Calu3 (cell line): ENCODE results near the gene HCRT. TPM values are rescaled to one million over a fixed set of nuclear protein-coding genes. Genes with fewer than 3 reads are reported as not detected.

Source experiments
- BruUV-seq: library from RNA; stranded (reverse); fragments of 400-500 nt; replicated peaks from 2 replicates; lab custom pipeline; 2021; lab: Mats Ljungman, UMichigan
- CTCF ChIA-PET: fragments of 300-600 bp; sonication (Branson Sonifier 250); formaldehyde crosslinking; loops from one replicate; lab custom pipeline; 2022; ENCODE audit warnings: antibody characterized with exemption; lab: Charles Lee
- DNase-seq: peaks from one replicate; pipeline ENCODE4 v3.0.0; 2022
- H3K27ac Mint-ChIP-seq: one replicate; pipeline ENCODE4 v1.8.0; 2022; ENCODE audit warnings: mixed read lengths; ENCODE audit not compliant: unreplicated experiment
- H3K27me3 Mint-ChIP-seq: one replicate; pipeline ENCODE4 v1.8.0; 2022; ENCODE audit warnings: mixed read lengths; ENCODE audit not compliant: unreplicated experiment
- H3K36me3 Mint-ChIP-seq: one replicate; pipeline ENCODE4 v1.8.0; 2022; ENCODE audit warnings: mild to moderate bottlenecking, moderate library complexity, mixed read lengths; ENCODE audit not compliant: insufficient read depth, unreplicated experiment
- H3K4me1 Mint-ChIP-seq: one replicate; pipeline ENCODE4 v1.8.0; 2022; ENCODE audit warnings: mild to moderate bottlenecking, low read depth, mixed read lengths; ENCODE audit not compliant: unreplicated experiment
- H3K4me3 Mint-ChIP-seq: one replicate; pipeline ENCODE4 v1.8.0; 2022; ENCODE audit warnings: mild to moderate bottlenecking, low read depth, moderate library complexity, mixed read lengths; ENCODE audit not compliant: unreplicated experiment
- H3K9me3 Mint-ChIP-seq: one replicate; pipeline ENCODE4 v1.8.0; 2022; ENCODE audit warnings: low read depth, mixed read lengths; ENCODE audit not compliant: unreplicated experiment
- intact Hi-C: fragments of 100-400 bp; cut with micrococcal nuclease; formaldehyde crosslinking; loops from one replicate; pipeline ENCODE4 v1.10.0; 2022; ENCODE audit not compliant: unreplicated experiment
- total RNA-seq: library from RNA; stranded (reverse); gene quantifications from 2 replicates; pipeline ENCODE4 v1.2.3, GENCODE V29; 2022
- TF ChIP-seq, protein P1 (sequence below): fragments of 200-600 bp; IDR thresholded peaks from one replicate; pipeline ENCODE4 v1.8.0; 2022; ENCODE audit warnings: antibody characterized with exemption; ENCODE audit not compliant: unreplicated experiment

Gene HCRT
- total RNA-seq, 1 experiment from 2014 or later = not detected

DNA sequence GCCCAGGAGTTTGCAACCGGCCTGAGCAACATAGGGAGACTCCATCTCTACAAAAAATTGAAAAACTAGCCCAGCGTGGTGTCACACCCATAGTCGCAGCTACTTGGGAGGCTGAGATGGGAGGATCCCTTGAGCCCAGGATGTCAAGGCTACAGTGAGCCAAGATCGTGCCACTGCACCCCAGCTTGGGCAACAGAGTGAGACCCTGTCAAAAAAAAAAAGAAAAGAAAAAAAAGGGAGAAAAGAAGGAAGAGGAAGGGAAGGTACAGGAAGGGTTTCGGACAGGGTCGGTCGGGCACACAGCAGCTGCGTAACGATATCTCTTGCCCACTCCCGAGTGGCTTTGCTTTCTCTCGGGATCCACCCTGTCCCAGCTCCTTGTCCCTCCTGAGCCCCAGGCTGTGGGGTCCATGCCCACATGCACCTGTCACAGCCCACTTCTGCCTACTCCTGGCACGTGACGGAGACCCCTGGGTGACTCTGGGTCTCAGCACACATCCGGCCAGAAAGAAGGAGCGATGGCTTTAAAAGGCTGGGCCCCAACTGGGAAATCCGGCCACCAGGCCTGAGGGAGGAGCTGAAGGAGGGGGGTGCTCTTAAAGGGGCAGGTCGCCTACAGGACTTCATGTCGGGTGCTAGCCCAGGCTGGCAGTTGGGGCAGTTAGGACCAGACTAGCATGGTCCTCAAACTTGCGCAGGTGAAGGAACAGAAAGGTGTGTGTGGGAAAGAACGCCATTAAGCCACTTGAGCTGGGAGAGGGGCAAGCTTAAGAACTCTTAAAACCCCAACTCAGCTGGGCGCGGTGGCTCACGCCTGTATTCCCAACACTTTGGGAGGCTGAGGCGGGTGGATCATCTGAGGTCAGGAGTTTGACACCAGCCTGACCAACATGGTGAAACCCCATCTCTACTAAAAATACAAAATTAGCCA is 9.0 kb upstream of the HCRT start, which contains the start of gene GHDC:
TSS of gene GHDC (minus strand) at position 526 of the 931 bp plus-strand sequence. CDS start 913 bp downstream, outside the sequence.
- TF ChIP-seq, protein P1, sequence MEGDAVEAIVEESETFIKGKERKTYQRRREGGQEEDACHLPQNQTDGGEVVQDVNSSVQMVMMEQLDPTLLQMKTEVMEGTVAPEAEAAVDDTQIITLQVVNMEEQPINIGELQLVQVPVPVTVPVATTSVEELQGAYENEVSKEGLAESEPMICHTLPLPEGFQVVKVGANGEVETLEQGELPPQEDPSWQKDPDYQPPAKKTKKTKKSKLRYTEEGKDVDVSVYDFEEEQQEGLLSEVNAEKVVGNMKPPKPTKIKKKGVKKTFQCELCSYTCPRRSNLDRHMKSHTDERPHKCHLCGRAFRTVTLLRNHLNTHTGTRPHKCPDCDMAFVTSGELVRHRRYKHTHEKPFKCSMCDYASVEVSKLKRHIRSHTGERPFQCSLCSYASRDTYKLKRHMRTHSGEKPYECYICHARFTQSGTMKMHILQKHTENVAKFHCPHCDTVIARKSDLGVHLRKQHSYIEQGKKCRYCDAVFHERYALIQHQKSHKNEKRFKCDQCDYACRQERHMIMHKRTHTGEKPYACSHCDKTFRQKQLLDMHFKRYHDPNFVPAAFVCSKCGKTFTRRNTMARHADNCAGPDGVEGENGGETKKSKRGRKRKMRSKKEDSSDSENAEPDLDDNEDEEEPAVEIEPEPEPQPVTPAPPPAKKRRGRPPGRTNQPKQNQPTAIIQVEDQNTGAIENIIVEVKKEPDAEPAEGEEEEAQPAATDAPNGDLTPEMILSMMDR = no peak
- peak within 1 kb of the TSS; percentile 61 for H3K27ac Mint-ChIP-seq
- intact Hi-C loops = no loop called here
- CTCF ChIA-PET = interaction anchor here (0.6 to 1.7 kb wide), 11 partner anchors 10 to 908 kb away, joined by 3 to 9 read pairs (median 3); no protein-coding TSS in a partner anchor
- H3K36me3 Mint-ChIP-seq = peaks cover 27% of the 10 kb centered on the region
- BruUV-seq = TSS peak; percentile 31
- peak; percentile 88 for DNase-seq
- peaks cover 13% of the 10 kb centered on the region for H3K4me1 Mint-ChIP-seq
- H3K4me3 Mint-ChIP-seq = peak within 1 kb of the TSS; percentile 80
- H3K9me3 Mint-ChIP-seq = no peaks in the 10 kb centered on the region
- no peaks in the 10 kb centered on the region for H3K27me3 Mint-ChIP-seq

DNA sequence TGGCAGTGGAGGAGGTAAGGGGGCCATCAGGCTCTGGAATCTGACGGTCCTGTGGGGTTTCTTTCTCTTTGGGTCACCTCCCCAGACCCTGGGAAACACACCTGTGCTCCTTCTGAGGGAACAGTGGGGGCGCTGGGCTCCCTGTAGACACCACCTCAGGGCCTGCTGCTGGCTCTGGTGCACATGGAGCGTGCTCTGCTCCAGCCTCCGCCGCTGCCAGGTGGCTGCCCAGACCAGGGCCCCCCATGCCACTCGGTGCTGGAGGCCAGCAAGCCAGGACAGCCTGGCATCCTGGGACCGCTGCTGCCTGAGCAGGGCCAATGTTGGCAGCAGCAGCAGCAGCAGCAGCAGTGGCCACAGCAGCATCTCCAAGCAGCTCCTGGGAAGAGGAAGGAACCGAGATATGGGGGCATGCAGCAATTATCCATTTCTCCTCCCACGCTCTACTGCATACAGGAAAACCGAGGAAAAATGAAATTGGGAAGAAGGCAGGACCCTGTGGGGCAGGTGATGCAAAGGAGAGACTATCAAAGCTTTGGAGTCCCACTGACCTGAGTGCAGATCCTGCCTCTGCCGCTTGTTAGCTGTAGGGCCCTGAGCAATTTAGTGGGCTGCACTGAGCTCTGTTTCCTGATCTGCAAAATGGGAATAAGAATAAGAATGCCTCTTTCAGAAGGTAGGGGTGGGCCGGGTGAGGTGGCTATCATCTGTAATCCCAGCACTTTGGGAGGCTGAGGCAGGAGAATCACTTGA is 8.1 kb upstream of the HCRT start:
- no TSS peak for BruUV-seq
- Mint-ChIP-seq H3K9me3 (no peaks in the 10 kb centered on the region), H3K27me3 (no peaks in the 10 kb centered on the region), H3K4me1 (peaks cover 13% of the 10 kb centered on the region), H3K4me3 (peak overlapping the region; percentile 80), H3K27ac (peak overlapping the region; percentile 61), H3K36me3 (peaks cover 27% of the 10 kb centered on the region)
- no peak for DNase-seq
- intact Hi-C loops = no loop called here
- CTCF ChIA-PET = interaction anchor here (0.6 to 1.7 kb wide), 6 partner anchors 10 to 213 kb away, joined by 3 to 9 read pairs (median 4); no protein-coding TSS in a partner anchor
- TF ChIP-seq, protein P1 = no peak

DNA sequence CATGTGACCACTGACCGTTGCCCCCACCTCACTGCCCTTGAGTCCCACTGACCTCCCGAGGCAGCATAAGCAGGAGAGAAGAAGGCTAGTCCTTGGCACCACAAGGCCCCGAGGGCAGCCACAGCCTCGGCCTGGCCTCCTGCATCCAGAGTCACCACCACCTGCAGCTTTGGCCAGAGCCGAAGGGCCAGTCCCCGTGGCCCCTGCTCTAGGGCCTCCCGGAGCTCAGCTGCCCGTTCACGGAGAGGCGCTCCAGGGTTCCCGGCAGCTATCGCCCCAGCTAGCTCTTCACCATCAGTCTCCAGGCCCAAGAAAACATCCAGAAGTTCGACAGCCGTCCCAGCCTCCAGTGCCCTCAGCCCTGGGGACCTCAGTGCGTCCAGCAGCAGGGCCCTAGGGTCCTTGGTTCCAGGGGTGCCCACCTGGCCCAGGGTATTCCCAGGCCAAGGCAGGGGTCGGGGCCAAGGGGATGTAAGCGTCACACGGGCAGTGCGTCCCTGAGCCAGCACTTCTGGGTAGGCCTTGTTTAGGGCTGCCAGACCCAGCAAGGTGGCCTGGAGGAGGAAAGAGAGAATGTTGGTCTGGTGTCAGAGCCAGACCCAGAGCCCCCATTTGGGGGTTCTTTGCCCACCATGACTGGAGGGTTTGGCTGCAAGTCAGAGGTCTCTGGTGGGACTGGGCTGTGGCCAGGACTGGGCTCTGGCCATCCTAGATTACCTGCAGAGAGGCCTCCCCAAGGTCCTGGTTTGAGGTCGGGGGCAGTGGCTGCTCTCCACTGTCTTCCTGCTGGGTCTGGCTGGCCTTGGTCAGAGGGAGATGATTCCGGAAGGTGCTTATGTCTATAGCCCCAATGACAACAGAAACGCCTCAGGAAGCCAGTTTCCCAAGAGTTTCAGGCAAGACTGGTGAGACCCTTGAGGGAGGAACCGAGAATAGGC is 7.2 kb upstream of the HCRT start:
- H3K36me3 Mint-ChIP-seq = peaks cover 27% of the 10 kb centered on the region
- H3K4me3 Mint-ChIP-seq = peak overlapping the region; percentile 80
- BruUV-seq = no TSS peak
- TF ChIP-seq, protein P1 = no peak
- H3K27ac Mint-ChIP-seq = no peak overlapping the region
- intact Hi-C loops = no loop called here
- CTCF ChIA-PET = no interaction called here
- no peak for DNase-seq
- peaks cover 13% of the 10 kb centered on the region for H3K4me1 Mint-ChIP-seq
- no peaks in the 10 kb centered on the region for H3K9me3 Mint-ChIP-seq
- no peaks in the 10 kb centered on the region for H3K27me3 Mint-ChIP-seq
